ENCODE results near the gene PAPPA. TPM values are rescaled to one million over a fixed set of nuclear protein-coding genes. Genes with fewer than 3 reads are reported as not detected.

The PAPPA gene
- total RNA-seq, 1 experiment from 2014 or later = 0.17 TPM

DNA sequence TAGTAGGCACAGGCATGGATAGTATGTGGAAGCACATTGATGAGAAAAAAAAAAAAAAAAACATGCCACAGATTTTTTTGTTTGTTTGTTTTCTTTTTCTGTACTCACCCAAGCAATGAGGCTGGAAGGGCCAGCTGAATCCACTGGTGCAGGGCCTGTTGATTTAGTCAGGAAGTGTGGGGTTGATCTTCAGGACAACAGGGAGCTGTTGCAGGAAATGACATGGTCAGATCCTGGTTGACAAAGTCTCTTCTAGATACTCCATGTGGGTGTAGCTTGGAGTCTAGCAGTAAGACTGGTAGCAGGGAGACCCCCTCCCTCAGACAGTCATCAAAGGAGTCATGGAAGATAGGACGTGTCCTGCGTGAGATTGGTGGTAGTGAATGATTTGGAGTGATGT is 191.8 kb downstream of the PAPPA start:
- Histone ChIP-seq H4K8ac (replicated peaks; ENCODE audit: insufficient read length, low read depth, low read length) (no peak overlapping the region), H3K79me1 (ENCODE audit: insufficient read depth, low read depth, low read length, poor library complexity, severe bottlenecking) (no peaks in the 10 kb centered on the region), H4K5ac (ENCODE audit: insufficient read length, low read depth, low read length) (no peak overlapping the region), H3K23ac (ENCODE audit: insufficient read length, low read depth, low read length) (no peak overlapping the region), H2BK20ac (ENCODE audit: low read depth, low read length, poor library complexity, severe bottlenecking) (no peak overlapping the region), H3K79me2 (ENCODE audit: insufficient read depth, low read length) (no peaks in the 10 kb centered on the region), H2BK5ac (ENCODE audit: insufficient read length, low read length) (no peak overlapping the region), H3K18ac (ENCODE audit: insufficient read length, low read depth, low read length) (no peak overlapping the region), H2BK12ac (ENCODE audit: insufficient read length, low read depth, low read length) (no peak overlapping the region), H3K9me3 (ENCODE audit: control insufficient read depth, low read depth, low read length) (no peaks in the 10 kb centered on the region), H3K23me2 (ENCODE audit: insufficient read length, low read depth, low read length, poor library complexity, severe bottlenecking) (no peaks in the 10 kb centered on the region), H3K9ac (ENCODE audit: extremely low read depth, insufficient read length, low read length) (no peak overlapping the region), H3K4me2 (ENCODE audit: insufficient read depth, insufficient read length, low read length) (no peak overlapping the region), H3K56ac (ENCODE audit: insufficient read length, low read depth, low read length) (no peak overlapping the region), H3K4me1 (ENCODE audit: insufficient read depth, low read length) (peaks cover 4% of the 10 kb centered on the region; the same call in 1 of the 2 replicates), H2AFZ (ENCODE audit: low read length) (no peak overlapping the region), H4K91ac (ENCODE audit: insufficient read length, low read depth, low read length) (no peak overlapping the region), H3K14ac (ENCODE audit: insufficient read depth, low read length) (no peak overlapping the region), H4K20me1 (ENCODE audit: control insufficient read depth, insufficient read depth, insufficient read length) (no peaks in the 10 kb centered on the region), H3K27ac (ENCODE audit: insufficient read length, low read depth, low read length) (no peak overlapping the region), H2BK120ac (ENCODE audit: low read depth, low read length, poor library complexity, severe bottlenecking) (no peak overlapping the region), H3K4ac (ENCODE audit: low read depth, low read length) (no peak overlapping the region), H2BK15ac (ENCODE audit: low read depth, low read length) (no peak overlapping the region), H3T11ph (ENCODE audit: low read length) (no peak overlapping the region), H3K27me3 (ENCODE audit: insufficient read depth, low read length) (peaks cover 3% of the 10 kb centered on the region; the same call in 1 of the 2 replicates), H2AK5ac (ENCODE audit: insufficient read length, low read length) (no peak overlapping the region)
- WGBS (ENCODE audit: extremely low coverage, insufficient read length, low lambda C conversion rate) = no CpG with 5 or more reads among the region's 2 CpGs
- Mint-ChIP-seq H3K4me1 (peaks cover 14 to 23% of the 10 kb centered on the region in 2 experiments), H3K36me3 (ENCODE audit: insufficient read depth in 1 of 3, low read depth in 3 of 3) (no peaks in the 10 kb centered on the region), H3K27me3 (ENCODE audit: low read depth) (peaks cover 52% of the 10 kb centered on the region), H3K9me3 (no peaks in the 10 kb centered on the region; a peak in 1 of 5 replicates), H3K4me3 (no peak overlapping the region), H3K27ac (no peak overlapping the region)
- TF ChIP-seq, protein P1, sequence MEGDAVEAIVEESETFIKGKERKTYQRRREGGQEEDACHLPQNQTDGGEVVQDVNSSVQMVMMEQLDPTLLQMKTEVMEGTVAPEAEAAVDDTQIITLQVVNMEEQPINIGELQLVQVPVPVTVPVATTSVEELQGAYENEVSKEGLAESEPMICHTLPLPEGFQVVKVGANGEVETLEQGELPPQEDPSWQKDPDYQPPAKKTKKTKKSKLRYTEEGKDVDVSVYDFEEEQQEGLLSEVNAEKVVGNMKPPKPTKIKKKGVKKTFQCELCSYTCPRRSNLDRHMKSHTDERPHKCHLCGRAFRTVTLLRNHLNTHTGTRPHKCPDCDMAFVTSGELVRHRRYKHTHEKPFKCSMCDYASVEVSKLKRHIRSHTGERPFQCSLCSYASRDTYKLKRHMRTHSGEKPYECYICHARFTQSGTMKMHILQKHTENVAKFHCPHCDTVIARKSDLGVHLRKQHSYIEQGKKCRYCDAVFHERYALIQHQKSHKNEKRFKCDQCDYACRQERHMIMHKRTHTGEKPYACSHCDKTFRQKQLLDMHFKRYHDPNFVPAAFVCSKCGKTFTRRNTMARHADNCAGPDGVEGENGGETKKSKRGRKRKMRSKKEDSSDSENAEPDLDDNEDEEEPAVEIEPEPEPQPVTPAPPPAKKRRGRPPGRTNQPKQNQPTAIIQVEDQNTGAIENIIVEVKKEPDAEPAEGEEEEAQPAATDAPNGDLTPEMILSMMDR (conservative IDR thresholded peaks at IDR 0.05) = no peak
- no peak for DNase-seq

Data from H9 (cell line).